Heart left ventricle (tissue), 13 donors: ENCODE results near the gene CDH13.

Source experiments
- POLR2A ChIP-seq, 2 donors: fragments of 450-650 bp; IDR thresholded peaks; one replicate each; pipeline ENCODE4 v1.6.1; 2017; ENCODE audit warnings: antibody characterized with exemption in 2 of 2, mild to moderate bottlenecking in 2 of 2, moderate library complexity in 2 of 2
- TF ChIP-seq, protein P1 (sequence below), 12 donors: fragments of 200-600 bp; sonication (generic) in 4 of 12; IDR thresholded peaks; one replicate each; pipeline versions ENCODE4 v1.5.0 to v1.8.0; 2018 to 2022; ENCODE audit warnings: antibody characterized with exemption in 12 of 12, mild to moderate bottlenecking in 5 of 12
- donor health status: ischemic (EF 13 %, LVEDD 7.1; RV severe dilation, severe dysfunction).
- donor health status: DM: no; HTN: yes; CAD: no.
- donor health status: DM: no; HTN: no; CAD: no.
- donor health status: ischemic (EF 25% LVEDD 6.9; RV normal size, moderate dysfunction).
- donor health status: ischemic (EF 25% LVEDD 5.7; RV mildly dilated, moderate dysfunction).
- donor health status: ischemic (EF 35%, LVEDD 5.7; RV mildly dilated, moderate dysfunction).
- donor health status: nonischemic (EF 11% LVEDD 7.7; RV severe dilation, severe dysfunction).
- donor health status: DM: yes; HTN: yes; CAD: no.
- donor health status: PGD.
- donor health status: ischemic (EF 29% LVEDD 5.4; RV normal size, mild dysfunction).
- donor health status: nonischemic (EF 23%, LVEDD 6.1; RV moderate dilation, normal function).

DNA sequence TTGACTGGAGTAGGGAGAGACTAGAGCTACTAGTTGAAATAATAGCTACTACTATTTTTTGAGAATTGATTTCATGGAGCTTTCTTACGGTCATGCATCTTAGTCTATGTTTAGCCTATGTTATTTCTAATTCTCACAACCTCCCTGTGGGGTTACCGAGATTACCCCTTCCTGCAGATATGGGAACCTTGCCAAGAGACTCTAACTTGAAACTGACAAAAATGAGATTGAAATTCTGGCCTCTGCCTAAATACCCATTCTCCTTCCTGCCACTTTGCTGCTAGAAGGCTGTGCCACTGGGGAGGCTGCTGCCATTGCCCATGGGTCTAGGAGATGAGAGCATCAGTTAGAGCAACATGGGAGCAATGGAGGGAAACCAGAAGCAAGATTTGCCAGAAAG lies 410.3 kb downstream of the CDH13 start:
- TF ChIP-seq, protein P1, sequence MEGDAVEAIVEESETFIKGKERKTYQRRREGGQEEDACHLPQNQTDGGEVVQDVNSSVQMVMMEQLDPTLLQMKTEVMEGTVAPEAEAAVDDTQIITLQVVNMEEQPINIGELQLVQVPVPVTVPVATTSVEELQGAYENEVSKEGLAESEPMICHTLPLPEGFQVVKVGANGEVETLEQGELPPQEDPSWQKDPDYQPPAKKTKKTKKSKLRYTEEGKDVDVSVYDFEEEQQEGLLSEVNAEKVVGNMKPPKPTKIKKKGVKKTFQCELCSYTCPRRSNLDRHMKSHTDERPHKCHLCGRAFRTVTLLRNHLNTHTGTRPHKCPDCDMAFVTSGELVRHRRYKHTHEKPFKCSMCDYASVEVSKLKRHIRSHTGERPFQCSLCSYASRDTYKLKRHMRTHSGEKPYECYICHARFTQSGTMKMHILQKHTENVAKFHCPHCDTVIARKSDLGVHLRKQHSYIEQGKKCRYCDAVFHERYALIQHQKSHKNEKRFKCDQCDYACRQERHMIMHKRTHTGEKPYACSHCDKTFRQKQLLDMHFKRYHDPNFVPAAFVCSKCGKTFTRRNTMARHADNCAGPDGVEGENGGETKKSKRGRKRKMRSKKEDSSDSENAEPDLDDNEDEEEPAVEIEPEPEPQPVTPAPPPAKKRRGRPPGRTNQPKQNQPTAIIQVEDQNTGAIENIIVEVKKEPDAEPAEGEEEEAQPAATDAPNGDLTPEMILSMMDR (IDR thresholded peaks at IDR 0.05) = no peak
- no peak for TF ChIP-seq POLR2A (IDR thresholded peaks at IDR 0.05)
